Measurements from ENCODE around the gene ZRANB1. TPM values are rescaled to one million over a fixed set of nuclear protein-coding genes. Genes with fewer than 3 reads are reported as not detected.

ZRANB1 gene
- total RNA-seq, 1 experiment from 2014 or later, result 29.1 TPM

DNA sequence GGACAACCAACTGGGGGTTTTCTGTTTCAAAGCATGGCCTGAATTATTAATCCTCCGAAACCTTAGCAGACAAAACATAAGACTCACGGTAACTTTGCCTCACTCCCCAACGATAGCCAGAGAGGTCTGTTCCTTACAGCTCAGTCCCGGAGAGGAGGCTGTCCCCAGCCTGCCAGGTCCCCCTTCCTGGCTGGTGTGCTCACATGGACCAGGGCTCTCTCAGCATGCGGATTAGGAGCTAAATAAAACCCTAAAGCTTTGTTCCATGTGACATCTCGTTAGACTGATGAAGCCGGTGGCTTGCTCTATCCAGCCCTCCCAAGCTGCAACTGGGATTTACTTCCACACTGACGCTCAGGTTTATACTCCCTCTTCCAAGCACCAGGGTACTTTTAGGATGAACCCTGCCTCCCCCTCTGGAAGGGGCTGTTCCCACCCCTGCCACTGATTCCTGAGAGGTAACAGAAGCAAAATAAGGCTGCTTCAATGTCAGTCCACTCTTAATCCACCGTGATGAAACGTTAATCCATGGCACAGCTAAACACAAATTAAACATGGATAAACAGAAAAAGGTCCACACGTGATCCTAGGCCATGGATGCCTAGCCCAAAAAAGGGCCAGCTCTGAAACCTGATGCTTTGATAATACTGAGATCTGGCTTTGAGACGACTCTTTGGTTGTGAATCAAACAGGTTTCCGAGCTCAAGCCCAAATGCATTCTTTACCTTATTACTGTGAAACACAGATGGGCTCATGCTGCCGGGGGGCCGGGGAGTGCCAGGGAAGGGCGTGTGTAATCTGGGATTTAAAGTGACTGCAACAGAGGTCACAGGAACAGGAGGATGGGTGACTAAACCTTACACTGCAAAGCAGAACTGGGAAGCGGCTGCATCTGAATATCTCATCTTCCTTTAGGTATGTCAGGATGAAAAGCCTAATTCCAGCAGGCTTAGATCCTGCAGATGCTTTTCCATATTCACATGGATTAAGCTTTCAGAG, 86.2 kb downstream of the ZRANB1 start:
- peak overlapping the region; percentile 78 for H3K27ac ChIP-seq
- no peaks in the 10 kb centered on the region for H3K36me3 ChIP-seq
- H3K4me1 ChIP-seq, result peaks cover 34% of the 10 kb centered on the region
- H3K27me3 ChIP-seq, result no peaks in the 10 kb centered on the region
- no peaks in the 10 kb centered on the region for H3K9me3 ChIP-seq (replicated peaks)
- peak overlapping the region; percentile 0; the same call in 1 of the 2 replicates for H3K4me3 ChIP-seq
- DNase-seq, result peak; percentile 70 to 73

DNA sequence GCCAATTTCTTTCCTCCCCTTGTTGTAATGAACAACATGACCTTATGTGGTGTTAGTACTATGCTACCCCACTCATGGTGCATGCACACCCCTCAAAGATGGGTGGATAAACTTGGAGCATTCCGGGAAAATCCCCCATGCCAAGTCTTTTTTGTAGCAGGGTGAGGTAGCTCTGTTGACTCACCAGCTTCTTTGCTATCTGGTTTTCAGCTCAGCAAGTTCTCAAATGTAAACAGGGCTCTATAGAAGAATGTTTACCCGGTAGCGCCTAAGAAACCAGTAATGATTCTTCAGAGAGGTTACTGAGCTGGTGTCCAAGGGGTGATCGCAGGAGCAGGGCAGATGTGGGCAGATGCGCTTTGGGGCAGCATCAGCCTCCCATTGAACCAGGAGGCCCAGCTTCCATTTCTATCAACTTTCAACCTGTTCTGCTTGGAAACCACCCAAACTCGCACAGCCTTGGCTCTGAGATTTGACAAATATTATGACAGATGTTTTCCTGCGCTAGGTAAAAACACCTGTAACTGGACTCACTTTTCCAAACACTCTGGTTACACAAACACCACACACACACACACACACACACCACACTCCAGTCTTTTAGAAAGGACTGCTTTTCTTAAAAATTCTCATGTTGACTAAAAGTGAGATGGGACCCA, 87.8 kb downstream of the ZRANB1 start:
- Histone ChIP-seq H3K9me3 (replicated peaks) (no peaks in the 10 kb centered on the region), H3K36me3 (no peaks in the 10 kb centered on the region), H3K27me3 (no peaks in the 10 kb centered on the region), H3K4me1 (peaks cover 32% of the 10 kb centered on the region), H3K27ac (no peak overlapping the region), H3K4me3 (no peak overlapping the region)
- DNase-seq, result no peak

DNA sequence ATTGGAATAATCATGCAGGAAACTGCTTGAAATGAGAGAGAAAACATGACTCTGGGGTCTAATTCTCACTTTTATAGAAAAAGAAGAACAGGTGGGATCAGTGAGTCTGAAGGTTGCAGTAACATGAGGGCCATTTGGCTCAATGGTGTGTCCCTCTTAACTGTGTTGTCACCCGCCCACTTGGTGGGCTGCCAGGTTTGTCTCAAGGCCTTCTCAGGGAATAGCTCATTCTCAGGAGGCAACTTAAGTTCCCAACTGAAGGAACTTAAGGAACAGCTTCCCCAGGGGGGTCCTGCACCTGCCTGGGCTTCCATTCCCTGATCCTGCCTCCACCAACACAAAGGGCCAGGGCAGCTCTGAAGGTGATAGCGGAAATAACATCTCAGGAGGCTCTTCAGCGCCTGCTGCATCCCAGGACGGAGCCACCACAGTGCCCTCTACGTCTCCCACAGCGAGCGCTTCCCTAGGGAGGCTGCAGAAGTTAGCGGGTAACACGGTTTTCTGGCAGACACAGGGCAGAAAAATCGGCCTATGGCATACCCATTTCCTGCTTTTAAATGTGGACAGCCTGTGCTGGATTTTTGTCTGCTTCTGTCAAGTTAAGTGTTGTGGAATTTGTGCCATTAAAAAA, 88.8 kb downstream of the ZRANB1 start:
- H3K27ac ChIP-seq, result no peak overlapping the region
- no peaks in the 10 kb centered on the region for H3K27me3 ChIP-seq
- DNase-seq, result no peak
- no peaks in the 10 kb centered on the region for H3K36me3 ChIP-seq
- no peaks in the 10 kb centered on the region for H3K9me3 ChIP-seq (replicated peaks)
- no peak overlapping the region for H3K4me3 ChIP-seq
- peaks cover 38% of the 10 kb centered on the region for H3K4me1 ChIP-seq

DNA sequence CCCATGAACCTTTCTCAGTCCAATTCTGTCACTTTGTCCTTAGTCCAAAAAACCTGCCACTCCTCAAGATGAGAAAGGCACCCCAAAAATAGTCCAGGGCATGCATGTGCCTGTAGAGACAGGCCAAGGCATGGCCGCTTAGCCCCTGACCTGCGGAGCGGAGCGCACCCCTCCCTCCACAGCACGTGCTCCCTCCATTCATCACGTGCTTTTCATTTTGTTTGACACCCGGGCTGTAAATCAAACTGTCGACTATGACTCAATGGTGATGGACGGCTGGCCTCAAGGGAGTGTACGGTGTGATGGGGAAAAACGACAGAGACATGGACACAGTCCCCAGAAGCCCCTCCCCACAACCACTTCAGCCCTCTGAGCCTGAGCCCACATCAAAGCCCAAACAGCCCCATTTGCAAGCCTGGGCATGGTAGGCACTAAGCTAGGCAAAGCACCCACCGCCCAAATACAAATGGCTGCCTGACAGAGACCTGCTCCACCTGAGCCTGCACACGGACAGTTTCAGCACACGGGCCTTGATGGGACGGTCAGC, 90.6 kb downstream of the ZRANB1 start:
- no peaks in the 10 kb centered on the region; the same call in 1 of the 2 replicates for H3K36me3 ChIP-seq
- H3K27me3 ChIP-seq, result no peaks in the 10 kb centered on the region
- DNase-seq, result no peak
- H3K4me3 ChIP-seq, result no peak overlapping the region
- peaks cover 41% of the 10 kb centered on the region for H3K4me1 ChIP-seq
- no peaks in the 10 kb centered on the region for H3K9me3 ChIP-seq (replicated peaks)
- no peak overlapping the region for H3K27ac ChIP-seq

DNA sequence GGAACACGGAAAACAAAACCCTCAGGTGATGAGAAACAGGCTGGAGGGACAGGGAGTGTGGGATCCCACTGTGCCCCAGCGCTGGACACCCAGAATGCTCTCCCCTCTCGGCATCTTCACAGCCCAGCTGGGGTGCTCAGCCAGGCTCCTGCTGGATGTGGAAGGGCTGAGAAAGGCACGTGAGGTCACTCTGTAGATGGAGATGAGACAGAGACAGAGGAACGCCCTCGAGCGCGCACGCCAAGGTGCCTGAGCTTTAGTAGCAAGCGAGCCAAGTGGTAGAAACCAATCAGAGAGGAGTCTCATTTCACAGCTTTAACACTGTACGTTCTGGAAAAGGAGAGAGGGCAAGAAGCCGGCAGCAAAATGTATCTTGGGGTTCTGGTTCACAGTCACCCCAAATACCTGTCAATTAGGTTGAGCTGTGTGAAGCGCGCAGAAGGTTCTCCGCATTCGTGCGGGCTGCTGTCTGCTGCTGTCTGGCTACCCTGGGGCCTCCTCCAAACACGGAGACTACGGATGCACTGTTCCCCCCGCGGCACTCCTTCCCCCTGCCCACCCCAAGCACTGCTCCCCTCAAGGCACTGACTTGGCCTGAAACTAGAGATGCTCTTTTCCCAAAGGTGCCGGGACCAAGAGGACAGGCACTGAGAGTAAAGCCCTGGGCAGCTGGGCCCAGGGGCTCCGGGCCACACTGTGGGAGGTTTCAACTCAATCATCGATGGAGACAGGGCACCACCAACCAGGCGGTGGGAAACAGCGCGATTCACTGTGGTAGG, 91.4 kb downstream of the ZRANB1 start:
- Histone ChIP-seq H3K9me3 (replicated peaks) (no peaks in the 10 kb centered on the region), H3K4me1 (peaks cover 33% of the 10 kb centered on the region), H3K27ac (no peak overlapping the region), H3K36me3 (peaks cover 1% of the 10 kb centered on the region; the same call in 1 of the 2 replicates), H3K27me3 (no peaks in the 10 kb centered on the region), H3K4me3 (no peak overlapping the region)
- no peak for DNase-seq

DNA sequence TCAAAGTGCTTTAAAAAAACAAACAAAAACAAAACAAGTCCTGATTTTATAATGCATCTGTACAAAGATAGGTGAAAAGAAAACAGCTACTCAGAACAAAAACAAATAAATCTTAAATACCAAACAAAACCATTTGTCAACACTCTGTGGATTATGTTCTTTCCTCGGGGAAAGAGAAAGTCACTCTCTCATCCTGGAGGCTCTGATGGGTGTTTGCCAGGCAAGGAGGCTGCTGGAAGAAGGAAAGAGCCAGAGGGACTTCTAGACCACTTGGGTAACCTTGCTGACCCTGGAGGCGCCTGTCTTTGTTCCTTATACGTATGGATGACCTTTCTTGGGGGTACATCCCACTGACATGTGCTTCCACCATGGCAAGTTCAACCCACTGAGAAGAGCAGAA, 92.8 kb downstream of the ZRANB1 start:
- Histone ChIP-seq H3K36me3 (peaks cover 2% of the 10 kb centered on the region; the same call in 1 of the 2 replicates), H3K9me3 (replicated peaks) (no peaks in the 10 kb centered on the region), H3K4me3 (no peak overlapping the region), H3K4me1 (peaks cover 22% of the 10 kb centered on the region), H3K27ac (no peak overlapping the region; the same call in 1 of the 2 replicates), H3K27me3 (no peaks in the 10 kb centered on the region)
- DNase-seq, result no peak

DNA sequence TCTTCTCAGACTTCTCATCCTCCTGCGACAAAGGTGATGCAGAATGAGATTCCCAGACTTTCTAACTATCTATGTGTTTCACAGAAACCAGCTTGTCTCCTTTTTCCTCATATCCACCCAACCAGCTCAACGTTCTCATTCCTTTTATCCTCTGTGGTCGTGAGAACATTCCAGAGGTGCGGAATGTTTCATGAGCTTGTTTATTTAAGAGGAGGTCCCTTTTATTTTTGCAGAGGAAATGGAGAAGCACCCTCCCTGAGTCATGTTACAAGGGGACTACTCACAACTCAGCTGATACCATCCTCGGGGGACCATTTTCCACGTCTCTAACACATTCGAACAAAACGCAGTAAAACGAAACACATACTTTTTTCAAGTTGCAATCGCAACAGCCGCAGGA, 93.2 kb downstream of the ZRANB1 start:
- H3K9me3 ChIP-seq (replicated peaks), result no peaks in the 10 kb centered on the region
- no peaks in the 10 kb centered on the region for H3K27me3 ChIP-seq
- H3K27ac ChIP-seq, result no peak overlapping the region; the same call in 1 of the 2 replicates
- peaks cover 2% of the 10 kb centered on the region; the same call in 1 of the 2 replicates for H3K36me3 ChIP-seq
- DNase-seq, result peak; percentile 42 to 64
- H3K4me1 ChIP-seq, result peaks cover 18% of the 10 kb centered on the region
- no peak overlapping the region for H3K4me3 ChIP-seq

DNA sequence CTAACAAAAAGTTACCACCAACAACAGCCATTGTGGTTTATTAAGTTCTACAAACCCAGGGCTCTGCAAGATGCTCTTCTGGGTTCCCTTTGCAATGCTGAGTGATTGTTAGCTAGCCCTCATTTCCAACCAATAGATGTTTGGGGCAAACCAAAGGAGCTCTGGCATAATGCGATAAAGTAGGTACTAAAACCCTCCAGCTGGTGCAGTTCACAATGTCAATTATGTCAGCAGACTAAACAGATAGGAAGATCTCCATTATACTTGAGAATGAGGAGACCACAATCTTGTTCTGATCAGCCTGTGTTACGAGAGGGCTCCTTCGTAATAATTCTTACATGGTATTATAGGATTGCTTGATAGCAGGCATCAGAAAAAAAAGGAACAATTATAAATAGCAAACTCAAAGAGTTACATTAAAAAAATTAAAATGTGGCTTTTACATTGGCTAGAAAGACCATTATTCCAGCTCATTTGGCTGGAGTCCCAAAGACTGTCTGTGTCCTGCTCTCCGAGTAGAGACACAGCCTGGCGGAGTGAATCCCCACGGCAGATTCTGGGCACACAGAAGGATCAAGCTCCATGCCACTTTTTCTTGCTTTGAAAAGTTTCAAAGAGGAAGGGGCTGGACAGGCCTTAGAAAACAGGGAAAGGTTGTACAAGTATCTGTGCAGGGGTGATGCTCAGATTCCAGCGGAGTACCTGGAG, 93.8 kb downstream of the ZRANB1 start:
- Histone ChIP-seq H3K4me1 (peaks cover 18% of the 10 kb centered on the region), H3K4me3 (no peak overlapping the region), H3K27ac (no peak overlapping the region; the same call in 1 of the 2 replicates), H3K27me3 (no peaks in the 10 kb centered on the region), H3K9me3 (replicated peaks) (no peaks in the 10 kb centered on the region), H3K36me3 (peaks cover 2% of the 10 kb centered on the region; the same call in 1 of the 2 replicates)
- no peak for DNase-seq

DNA sequence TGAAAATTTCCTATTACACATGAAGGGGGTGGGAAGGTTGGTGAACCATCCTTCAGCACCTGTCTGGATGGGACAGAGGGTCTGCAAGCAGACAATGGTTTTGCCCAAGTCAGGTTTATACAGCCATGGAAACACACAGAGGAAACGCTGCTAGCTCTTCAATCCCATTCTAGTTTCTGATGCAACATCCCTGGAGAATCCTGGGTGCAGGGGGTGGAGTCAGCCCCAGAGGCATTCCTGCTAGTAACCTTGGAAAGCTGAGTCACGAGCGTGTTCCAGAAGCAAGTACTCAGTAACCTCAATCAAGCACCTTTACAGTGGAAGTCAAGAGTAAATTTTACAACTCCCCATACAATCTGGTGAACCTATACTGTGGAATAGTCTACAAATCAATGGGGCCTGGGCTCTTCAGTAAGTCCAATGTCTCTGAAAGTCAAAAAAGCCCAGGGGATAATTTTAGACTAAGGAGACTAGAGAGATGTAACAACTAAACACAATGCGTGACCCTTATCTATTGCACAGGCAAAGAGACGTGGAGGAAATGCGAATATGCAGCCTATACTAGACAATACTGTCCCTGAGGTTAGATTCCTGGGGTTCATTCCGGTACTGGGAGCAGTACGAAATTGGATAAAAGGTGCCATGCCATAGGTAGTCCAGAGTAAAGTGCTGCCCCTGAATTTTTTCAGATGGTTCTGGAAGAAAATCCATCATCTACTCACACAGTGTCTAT, 95.4 kb downstream of the ZRANB1 start:
- Histone ChIP-seq H3K4me1 (peaks cover 18% of the 10 kb centered on the region), H3K27me3 (no peaks in the 10 kb centered on the region), H3K27ac (no peak overlapping the region), H3K36me3 (peaks cover 2% of the 10 kb centered on the region; the same call in 1 of the 2 replicates), H3K4me3 (no peak overlapping the region), H3K9me3 (replicated peaks) (no peaks in the 10 kb centered on the region)
- no peak for DNase-seq

Other genes with a start within 250 kb of the ZRANB1 start
- gene FAM53B, start 197.7 kb upstream of the ZRANB1 start, total RNA-seq (2014; rRNA removed; shearing (Covaris generic)), result 9.4 and 10.0 TPM in 2 replicates
- 29.0 and 31.6 TPM in 2 replicates for gene EEF1AKMT2, start 150.2 kb upstream of the ZRANB1 start, total RNA-seq (2014; rRNA removed; shearing (Covaris generic))
- gene ABRAXAS2, start 140.3 kb upstream of the ZRANB1 start, total RNA-seq (2014; rRNA removed; shearing (Covaris generic)), result 16.6 and 17.8 TPM in 2 replicates
- gene CTBP2, start 218.4 kb downstream of the ZRANB1 start, total RNA-seq (2014; rRNA removed; shearing (Covaris generic)), result 67.8 and 69.0 TPM in 2 replicates